ENCODE data around the gene E2F2. TPM values are rescaled to one million over a fixed set of nuclear protein-coding genes. Genes with fewer than 3 reads are reported as not detected.

The E2F2 gene
- total and polyA plus RNA-seq, 2 of the 13 experiments (the other 11 are each of a cell fraction or from before 2014, with no cell fraction given) = 0.65 to 6.6 TPM

DNA sequence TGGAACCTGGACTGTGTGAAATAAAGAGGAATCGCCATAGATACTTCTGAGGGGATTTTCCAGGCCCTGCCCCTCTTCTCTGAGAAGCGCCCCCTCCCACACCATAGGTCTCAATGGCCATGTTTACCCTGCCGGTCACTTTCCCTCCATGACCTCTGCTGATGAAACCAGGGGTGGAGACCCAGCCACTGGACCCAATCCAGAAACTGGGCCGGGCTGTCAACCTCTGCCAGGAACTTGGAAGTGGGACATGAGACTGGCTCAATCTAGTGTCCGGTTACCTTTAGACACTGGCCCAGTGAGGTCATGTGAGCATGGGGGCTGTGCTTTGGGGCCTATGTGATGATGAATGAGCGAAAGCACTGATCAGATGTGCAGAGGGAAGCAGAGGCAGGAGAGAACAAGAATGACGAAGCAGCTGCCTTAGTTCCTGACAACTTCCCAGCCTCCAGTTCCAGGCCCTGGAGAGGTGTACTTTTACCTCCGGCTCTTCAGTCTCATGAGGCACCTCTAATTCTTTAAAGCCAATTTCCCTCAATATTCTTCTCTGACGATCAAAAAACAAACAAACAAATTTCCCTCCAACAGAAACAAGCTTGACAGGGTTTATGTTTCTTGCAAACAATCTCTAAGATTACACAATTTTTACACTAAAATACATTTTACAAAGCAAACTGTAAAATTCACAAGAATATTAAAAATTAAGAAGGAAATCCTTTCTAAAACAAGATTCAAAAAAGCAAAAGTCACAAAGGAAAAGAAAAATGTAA, 52.0 kb downstream of the E2F2 start (continued):
- TF ChIP-seq, protein P1, sequence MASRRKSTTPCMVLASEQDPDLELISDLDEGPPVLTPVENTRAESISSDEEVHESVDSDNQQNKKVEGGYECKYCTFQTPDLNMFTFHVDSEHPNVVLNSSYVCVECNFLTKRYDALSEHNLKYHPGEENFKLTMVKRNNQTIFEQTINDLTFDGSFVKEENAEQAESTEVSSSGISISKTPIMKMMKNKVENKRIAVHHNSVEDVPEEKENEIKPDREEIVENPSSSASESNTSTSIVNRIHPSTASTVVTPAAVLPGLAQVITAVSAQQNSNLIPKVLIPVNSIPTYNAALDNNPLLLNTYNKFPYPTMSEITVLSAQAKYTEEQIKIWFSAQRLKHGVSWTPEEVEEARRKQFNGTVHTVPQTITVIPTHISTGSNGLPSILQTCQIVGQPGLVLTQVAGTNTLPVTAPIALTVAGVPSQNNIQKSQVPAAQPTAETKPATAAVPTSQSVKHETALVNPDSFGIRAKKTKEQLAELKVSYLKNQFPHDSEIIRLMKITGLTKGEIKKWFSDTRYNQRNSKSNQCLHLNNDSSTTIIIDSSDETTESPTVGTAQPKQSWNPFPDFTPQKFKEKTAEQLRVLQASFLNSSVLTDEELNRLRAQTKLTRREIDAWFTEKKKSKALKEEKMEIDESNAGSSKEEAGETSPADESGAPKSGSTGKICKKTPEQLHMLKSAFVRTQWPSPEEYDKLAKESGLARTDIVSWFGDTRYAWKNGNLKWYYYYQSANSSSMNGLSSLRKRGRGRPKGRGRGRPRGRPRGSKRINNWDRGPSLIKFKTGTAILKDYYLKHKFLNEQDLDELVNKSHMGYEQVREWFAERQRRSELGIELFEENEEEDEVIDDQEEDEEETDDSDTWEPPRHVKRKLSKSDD (CRISPR knock-in tag; IDR thresholded peaks at IDR 0.05; ENCODE audit: low read depth) = 0 out of 2 replicates have a peak, but pooled peaks have one; percentile 69
- TF ChIP-seq HMGA1 (CRISPR knock-in tag; conservative IDR thresholded peaks at IDR 0.05) (no peak), REXO4 (CRISPR knock-in tag; IDR thresholded peaks at IDR 0.05; ENCODE audit: borderline replicate concordance) (no peak), STAT5B (CRISPR knock-in tag; IDR thresholded peaks at IDR 0.05) (no peak), RBFOX2 (IDR thresholded peaks at IDR 0.05; ENCODE audit: low read depth, low read length) (no peak), ZNF605 (CRISPR knock-in tag; IDR thresholded peaks at IDR 0.05) (no peak; the same call in 1 of the 2 replicates), SCMH1 (CRISPR knock-in tag; IDR thresholded peaks at IDR 0.05; ENCODE audit: borderline replicate concordance) (no peak), ARNTL (CRISPR knock-in tag; IDR thresholded peaks at IDR 0.05) (peak; percentile 68), ZNF468 (CRISPR knock-in tag; IDR thresholded peaks at IDR 0.05) (no peak), GTF3A (CRISPR knock-in tag; conservative IDR thresholded peaks at IDR 0.05) (no peak), SIN3B (IDR thresholded peaks at IDR 0.05; ENCODE audit: low read length) (no peak), ZNF337 (CRISPR knock-in tag; IDR thresholded peaks at IDR 0.05; ENCODE audit: borderline replicate concordance, low read depth) (no peak), ZNF382 (CRISPR knock-in tag; IDR thresholded peaks at IDR 0.05; ENCODE audit: borderline replicate concordance) (no peak), ATF7 (IDR thresholded peaks at IDR 0.05) (no peak), ATF7 (CRISPR knock-in tag; IDR thresholded peaks at IDR 0.05) (no peak), HOXA3 (CRISPR knock-in tag; IDR thresholded peaks at IDR 0.05) (peak; percentile 74)
- TF ChIP-seq, protein P2, sequence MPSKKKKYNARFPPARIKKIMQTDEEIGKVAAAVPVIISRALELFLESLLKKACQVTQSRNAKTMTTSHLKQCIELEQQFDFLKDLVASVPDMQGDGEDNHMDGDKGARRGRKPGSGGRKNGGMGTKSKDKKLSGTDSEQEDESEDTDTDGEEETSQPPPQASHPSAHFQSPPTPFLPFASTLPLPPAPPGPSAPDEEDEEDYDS (CRISPR knock-in tag; IDR thresholded peaks at IDR 0.05) = peak; percentile 84
- TF ChIP-seq, protein P3, sequence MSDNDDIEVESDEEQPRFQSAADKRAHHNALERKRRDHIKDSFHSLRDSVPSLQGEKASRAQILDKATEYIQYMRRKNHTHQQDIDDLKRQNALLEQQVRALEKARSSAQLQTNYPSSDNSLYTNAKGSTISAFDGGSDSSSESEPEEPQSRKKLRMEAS (IDR thresholded peaks at IDR 0.05) = peak; percentile 73
- TF ChIP-seq, protein P4, sequence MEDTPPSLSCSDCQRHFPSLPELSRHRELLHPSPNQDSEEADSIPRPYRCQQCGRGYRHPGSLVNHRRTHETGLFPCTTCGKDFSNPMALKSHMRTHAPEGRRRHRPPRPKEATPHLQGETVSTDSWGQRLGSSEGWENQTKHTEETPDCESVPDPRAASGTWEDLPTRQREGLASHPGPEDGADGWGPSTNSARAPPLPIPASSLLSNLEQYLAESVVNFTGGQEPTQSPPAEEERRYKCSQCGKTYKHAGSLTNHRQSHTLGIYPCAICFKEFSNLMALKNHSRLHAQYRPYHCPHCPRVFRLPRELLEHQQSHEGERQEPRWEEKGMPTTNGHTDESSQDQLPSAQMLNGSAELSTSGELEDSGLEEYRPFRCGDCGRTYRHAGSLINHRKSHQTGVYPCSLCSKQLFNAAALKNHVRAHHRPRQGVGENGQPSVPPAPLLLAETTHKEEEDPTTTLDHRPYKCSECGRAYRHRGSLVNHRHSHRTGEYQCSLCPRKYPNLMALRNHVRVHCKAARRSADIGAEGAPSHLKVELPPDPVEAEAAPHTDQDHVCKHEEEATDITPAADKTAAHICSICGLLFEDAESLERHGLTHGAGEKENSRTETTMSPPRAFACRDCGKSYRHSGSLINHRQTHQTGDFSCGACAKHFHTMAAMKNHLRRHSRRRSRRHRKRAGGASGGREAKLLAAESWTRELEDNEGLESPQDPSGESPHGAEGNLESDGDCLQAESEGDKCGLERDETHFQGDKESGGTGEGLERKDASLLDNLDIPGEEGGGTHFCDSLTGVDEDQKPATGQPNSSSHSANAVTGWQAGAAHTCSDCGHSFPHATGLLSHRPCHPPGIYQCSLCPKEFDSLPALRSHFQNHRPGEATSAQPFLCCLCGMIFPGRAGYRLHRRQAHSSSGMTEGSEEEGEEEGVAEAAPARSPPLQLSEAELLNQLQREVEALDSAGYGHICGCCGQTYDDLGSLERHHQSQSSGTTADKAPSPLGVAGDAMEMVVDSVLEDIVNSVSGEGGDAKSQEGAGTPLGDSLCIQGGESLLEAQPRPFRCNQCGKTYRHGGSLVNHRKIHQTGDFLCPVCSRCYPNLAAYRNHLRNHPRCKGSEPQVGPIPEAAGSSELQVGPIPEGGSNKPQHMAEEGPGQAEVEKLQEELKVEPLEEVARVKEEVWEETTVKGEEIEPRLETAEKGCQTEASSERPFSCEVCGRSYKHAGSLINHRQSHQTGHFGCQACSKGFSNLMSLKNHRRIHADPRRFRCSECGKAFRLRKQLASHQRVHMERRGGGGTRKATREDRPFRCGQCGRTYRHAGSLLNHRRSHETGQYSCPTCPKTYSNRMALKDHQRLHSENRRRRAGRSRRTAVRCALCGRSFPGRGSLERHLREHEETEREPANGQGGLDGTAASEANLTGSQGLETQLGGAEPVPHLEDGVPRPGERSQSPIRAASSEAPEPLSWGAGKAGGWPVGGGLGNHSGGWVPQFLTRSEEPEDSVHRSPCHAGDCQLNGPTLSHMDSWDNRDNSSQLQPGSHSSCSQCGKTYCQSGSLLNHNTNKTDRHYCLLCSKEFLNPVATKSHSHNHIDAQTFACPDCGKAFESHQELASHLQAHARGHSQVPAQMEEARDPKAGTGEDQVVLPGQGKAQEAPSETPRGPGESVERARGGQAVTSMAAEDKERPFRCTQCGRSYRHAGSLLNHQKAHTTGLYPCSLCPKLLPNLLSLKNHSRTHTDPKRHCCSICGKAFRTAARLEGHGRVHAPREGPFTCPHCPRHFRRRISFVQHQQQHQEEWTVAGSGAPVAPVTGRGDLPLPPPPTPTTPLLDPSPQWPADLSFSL (CRISPR knock-in tag; IDR thresholded peaks at IDR 0.05) = no peak
- TF ChIP-seq, protein P5, sequence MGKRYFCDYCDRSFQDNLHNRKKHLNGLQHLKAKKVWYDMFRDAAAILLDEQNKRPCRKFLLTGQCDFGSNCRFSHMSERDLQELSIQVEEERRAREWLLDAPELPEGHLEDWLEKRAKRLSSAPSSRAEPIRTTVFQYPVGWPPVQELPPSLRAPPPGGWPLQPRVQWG (CRISPR knock-in tag; IDR thresholded peaks at IDR 0.05; ENCODE audit: borderline replicate concordance, low read depth) = no peak

Data from HepG2 (cell line).